VCaP (cell line): Measurements from ENCODE around the gene CLDN19.
A peak's percentile ranks its signal among the peaks of the same experiment; 100 is the strongest.

Experiments
- H3K27ac ChIP-seq: fragments of 450-650 bp; 2 replicates; pipeline ENCODE4 v1.5.1; 2017
- CTCF ChIP-seq: fragments of 450-650 bp; conservative IDR thresholded peaks from 2 replicates; pipeline ENCODE4 v1.5.1; 2017; ENCODE audit warnings: mild to moderate bottlenecking, moderate library complexity

The CLDN19 gene

GRCh38 chr1:42690477-42691156, 49.4 kb downstream of the CLDN19 start:
- H3K27ac ChIP-seq = peak overlapping the region; percentile 69; the same call in 1 of the 2 replicates
- TF ChIP-seq CTCF = peak; percentile 34; the same call in 1 of the 2 replicates

GRCh38 chr1:42689912-42690311, 50.1 kb downstream of the CLDN19 start:
- H3K27ac ChIP-seq = no peak overlapping the region
- no peak for TF ChIP-seq CTCF

GRCh38 chr1:42686418-42686817, 53.6 kb downstream of the CLDN19 start:
- H3K27ac ChIP-seq = no peak overlapping the region
- no peak for TF ChIP-seq CTCF

- H3K27ac ChIP-seq = peak overlapping the region; percentile 96
Measured at GRCh38 chr1:42684139-42684538, 55.9 kb downstream of the CLDN19 start.

More at GRCh38 chr1:42684139-42684538, 55.9 kb downstream of the CLDN19 start:
- TF ChIP-seq CTCF = no peak
